Hematopoietic multipotent progenitor cell treated with erythropoietin and hydrocortisone succinate and interleukin-3 and kit ligand, for 15 days (in vitro differentiated cells): ENCODE results near the gene CCL26.
"Not testable (repeated sequence)": the region's sequence is repeated elsewhere in the genome, so short reads cannot be mapped to it uniquely, and the experiment has no call there.

ENCODE experiments used
- DNase-seq: peaks from one replicate; pipeline ENCODE4 v3.0.0-alpha.2; 2015; ENCODE audit warnings: low spot score

The CCL26 gene

DNA sequence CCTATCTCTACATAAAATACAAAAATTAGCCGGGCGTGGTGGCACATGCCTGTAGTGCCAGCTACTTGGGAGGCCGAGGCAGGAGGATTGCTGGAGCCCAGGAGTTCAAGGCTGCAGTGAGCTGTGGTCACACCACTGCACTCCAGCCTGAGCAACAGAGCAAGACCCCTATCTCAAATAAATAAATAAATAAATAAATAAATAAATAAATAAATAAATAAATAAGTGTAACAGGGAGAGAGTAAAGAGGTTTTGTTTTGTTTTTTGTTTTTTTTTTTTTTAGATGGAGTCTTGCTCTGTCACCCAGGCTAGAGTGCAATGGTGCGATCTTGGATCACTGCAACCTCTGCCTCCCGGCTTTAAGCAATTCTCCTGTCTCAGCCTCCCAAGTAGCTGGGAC is 20.6 kb upstream of the CCL26 start:
- not testable (repeated sequence) for DNase-seq

DNA sequence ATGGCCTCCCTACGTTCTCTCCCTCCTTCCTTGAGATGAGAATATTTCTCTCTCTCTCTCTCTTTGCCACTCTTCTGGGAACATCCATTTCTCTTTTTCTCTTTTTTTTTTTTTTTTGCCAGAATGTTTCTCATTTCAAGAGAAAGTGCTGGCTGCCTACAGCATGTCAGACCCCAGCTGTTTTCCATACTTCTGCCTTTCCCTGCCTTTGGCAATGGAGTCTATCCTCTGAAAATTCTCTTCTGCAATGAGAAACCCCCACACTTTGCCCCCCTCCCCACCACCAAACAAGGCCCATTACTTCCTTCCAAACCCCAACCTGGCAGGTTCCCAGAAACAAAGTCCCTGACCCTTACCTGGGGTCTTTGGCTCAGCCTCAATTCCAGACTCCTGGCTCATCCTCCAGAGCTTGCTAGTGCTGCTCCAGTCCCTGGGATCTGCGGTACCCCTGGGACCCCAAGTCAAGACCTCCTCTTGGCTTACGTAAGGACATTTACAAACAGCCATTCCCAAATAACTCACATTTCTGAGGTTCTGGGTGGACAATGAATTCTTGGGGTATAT is 17.4 kb upstream of the CCL26 start:
- DNase-seq = no peak

DNA sequence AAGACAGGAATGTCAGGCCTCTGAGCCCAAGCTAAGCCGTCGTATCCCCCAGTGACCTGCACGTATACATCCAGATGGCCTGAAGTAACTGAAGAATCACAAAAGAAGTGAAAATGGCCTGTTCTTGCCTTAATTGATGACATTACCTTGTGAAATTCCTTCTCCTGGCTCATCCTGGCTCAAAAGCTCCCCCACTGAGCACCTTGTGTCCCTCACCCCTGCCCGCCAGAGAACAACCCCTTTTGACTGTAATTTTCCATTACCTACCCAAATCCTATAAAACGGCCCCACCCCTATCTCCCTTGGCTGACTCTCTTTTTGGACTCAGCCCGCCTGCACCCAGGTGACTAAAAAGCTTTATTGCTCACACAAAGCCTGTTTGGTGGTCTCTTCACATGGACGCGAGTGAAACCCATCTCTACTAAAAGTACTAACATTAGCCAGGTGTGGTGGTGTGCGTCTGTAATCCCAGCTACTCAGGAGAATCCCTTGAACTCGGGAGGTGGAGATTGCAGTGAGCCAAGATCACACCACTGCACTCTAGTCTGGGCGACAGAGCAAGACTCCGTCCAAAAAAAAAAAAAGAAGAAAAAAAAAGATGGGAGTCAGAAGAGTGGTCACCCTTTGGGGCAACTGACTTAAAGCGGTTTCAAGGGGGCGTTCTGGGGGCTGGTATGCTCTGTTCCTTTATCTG is 16.3 kb upstream of the CCL26 start:
- not testable (repeated sequence) for DNase-seq

DNA sequence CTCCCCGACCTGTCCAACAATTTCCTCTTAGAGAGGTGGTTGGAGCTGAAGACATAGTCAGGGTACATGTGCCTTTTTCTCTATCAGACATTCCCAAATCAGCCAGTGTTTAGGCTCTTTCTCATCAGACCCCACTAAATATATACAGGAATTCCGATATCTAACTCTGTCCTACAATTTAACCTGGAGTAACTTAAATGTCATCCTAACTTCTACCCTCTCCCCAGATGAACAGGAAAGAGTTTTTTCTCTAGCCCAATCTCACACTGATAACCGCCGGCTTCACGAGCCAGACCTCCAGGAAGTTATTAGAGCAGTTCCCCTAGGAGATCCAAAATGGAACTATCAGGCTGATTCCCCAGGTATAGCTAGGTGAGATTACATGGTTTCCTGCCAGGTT is 11.0 kb upstream of the CCL26 start:
- DNase-seq = not testable (repeated sequence)

DNA sequence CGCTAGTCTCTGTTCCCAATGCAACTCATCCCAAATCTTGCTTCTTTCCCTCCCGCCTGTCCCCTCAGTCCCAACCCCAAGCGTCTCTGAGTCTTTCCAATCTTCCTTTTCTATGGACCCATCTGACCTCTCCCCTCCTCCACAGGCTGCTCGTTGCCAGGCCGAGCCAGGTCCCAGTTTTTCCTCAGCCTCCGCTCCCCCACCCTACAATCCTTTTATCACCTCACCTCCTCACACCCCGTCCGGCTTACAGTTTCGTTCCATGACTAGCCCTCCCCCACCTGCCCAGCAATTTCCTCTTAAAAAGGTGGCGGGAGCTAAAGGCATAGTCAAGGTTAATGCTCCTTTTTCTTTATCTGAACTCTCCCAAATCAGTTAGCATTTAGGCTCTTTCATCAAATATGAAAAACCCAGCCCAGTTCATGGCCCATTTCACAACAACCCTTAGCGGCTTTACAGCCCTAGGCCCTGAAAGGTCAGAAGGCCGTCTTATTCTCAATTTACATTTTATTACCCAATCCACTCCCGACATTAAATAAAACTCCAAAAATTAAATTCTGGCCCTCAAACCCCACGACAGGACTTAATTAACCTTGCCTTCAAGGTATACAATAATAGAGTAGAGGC is 8.7 kb upstream of the CCL26 start:
- DNase-seq = not testable (repeated sequence)

DNA sequence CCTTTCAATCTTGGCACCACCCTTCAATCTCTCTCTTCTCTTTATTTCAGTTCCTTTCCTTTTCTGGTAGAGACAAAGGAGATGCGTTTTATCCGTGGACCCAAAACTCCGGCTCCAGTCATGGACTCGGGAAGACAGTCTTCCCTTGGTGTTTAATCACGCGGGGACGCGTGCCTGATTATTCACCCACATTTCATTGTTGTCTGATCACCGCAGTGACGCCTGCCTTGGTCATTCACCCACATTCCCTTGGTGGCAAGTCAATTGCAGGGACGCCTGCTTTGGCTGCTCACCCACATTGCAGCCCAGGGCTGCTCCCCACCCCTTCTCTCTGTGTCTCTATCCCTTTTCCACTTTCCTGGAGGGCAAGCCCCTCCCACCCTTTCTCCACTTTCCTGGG is 7.5 kb upstream of the CCL26 start:
- DNase-seq = not testable (repeated sequence)

DNA sequence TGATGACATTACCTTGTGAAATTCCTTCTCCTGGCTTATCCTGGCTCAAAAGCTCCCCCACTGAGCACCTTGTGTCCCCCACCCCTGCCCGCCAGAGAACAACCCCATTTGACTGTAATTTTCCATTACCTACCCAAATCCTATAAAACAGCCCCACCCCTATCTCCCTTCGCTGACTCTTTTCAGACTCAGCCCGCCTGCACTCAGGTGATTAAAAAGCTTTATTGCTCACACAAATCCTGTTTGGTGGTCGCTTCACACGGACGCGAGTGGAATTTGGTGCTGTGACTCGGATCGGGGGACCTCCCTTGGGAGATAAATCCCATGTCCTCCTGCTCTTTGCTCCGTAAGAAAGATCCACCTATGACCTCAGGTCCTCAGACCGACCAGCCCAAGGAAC is 7.0 kb upstream of the CCL26 start:
- DNase-seq = not testable (repeated sequence)

DNA sequence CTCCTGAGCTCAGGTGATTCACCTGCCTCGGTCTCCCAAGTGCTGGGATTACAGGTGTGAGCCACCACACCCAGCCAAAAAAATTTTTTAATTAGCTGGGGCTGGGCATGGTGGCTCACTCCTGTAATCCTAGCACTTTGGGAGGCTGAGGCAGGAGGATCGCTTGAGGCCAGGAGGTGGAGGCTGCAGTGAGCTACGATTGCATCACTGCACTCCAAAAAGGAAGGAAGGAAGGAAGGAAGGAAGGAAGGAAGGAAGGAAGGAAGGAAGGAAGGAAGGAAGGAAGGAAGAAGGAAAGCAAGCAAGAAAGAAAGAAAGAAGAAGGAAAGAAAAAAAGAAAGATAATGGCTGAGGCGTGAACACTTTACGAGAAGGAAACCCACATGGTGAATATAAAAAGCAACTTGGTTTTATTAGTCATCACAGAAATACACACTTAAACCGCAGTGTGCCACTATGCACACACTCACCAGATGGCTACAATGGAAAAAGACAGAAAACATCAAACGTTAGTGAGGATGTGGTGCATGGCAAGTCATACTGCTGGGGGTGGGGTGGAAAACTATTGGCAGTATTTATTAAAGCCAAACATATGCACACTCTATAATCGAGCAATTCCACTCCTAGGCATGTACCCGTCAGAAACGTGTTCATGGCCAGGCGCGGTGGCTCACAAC is 4.4 kb upstream of the CCL26 start:
- no peak for DNase-seq

DNA sequence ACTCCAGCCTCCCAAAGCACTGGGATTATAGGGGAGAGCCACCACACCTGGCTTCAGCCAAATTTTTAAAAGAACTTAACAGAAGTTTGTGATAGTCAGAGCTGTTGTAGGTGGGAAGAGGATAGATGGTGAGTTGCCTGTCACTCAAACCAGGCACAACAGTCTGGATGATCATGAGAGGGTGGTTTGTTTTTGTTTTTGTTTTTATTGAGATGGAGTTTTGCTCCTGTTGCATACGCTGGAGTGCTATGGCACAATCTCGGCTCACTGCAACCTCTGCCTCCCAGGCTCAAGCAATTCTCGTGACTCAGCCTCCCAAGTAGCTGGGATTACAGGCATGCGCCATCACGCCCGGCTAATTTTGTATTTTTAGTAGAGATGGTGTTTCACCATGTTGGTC is 1.9 kb upstream of the CCL26 start:
- DNase-seq = not testable (repeated sequence)

DNA sequence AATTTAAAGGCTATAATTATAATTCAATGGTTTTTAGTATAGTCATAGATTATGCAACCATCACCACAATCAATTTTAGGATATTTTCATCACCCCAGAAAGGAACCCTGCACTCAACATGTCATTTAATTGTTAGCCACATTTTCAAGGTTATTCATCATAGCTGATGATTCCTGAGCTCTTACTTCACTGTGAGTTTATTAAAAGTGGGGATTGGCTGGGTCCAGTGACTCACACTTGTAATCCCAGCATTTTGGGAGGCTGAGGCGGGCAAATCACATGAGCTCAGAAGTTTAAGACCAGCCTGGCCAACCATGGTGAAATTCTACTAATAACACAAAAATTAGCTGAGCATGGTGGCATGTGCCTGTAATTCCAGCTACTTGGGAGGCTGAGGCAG is 787 bp downstream of the CCL26 start:
- DNase-seq = no peak

DNA sequence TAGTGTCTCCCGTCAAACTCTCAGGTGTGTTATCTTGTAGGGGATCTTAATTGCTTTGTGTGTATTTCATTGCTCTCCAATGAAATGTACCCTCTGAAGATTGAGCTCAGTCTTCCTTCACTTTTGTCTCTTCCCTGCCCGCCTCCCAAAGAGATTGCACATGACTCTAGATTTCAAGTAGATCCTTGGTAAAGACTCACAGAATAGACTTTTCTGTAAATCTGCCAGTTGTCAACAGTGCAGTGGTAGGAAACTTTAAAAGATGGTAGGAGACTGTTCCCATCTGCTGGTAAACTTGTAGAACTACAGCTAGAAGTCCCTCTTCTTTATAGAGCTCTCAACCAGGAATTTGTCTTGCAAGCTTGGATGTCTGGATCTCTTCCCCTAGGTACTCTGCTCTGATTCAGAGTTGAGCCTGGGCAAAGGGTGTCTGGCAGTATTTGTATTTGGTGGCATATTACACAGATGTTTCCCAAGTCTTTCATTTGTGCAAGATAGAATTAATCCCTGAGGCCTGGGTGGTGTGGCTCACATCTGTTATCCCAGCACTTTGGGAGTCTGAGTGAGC is 9.6 kb downstream of the CCL26 start:
- DNase-seq = peak; percentile 21

DNA sequence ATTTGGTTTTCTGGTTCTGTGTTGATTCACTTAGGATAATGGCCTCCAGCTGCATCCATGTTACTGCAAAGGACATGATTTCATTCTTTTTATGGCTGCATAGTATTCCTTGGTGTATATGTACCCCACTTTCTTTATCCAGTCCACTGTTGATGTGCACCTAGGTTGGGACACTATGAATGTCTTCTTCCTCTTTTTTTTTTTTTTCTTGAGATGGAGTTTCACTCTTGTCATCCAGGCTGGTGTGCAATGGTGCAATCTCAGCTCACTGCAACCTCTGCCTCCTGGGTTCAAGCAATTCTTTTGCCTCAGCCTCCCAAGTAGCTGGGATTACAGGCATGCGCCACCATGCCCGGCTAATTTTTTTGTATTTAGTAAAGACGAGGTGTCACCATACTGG is 10.2 kb downstream of the CCL26 start:
- DNase-seq = not testable (repeated sequence)

DNA sequence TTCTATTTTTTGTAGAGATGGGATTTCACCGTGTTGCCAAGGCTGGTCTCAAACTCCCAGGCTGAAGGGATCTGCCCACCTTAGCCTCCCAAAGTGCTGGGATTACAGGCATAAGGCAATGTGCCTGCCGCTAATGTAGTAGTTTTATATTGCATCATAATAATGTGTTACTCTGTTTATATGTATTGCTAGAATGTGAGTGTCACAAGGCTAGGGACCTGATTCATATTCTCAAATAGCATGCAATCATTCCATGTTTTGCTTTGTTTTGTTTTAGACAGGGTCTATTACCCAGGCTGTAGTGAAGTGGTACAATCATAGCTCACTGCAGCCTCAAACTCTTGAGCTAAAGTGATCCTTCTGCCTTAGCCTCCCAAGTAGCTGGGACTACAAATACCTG is 13.5 kb downstream of the CCL26 start:
- DNase-seq = no peak

DNA sequence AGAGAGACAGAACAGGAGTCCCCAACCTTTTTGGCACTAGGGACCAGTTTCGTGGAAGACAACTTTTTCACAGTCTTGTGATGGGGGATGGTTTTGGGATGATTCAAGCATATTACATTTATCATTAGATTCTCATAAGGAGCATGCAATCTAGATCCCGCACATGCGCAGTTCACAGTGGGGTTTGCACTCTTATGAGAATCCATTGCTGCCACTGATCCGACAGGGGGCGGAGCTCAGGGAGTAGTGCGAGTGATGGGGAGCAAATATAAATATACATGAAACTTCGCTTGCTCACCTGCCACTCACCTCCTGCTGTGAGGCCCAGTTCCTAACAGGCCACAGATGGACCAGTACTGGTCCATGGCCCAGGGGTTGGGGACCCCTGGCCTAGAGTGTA is 14.2 kb downstream of the CCL26 start:
- DNase-seq = no peak

DNA sequence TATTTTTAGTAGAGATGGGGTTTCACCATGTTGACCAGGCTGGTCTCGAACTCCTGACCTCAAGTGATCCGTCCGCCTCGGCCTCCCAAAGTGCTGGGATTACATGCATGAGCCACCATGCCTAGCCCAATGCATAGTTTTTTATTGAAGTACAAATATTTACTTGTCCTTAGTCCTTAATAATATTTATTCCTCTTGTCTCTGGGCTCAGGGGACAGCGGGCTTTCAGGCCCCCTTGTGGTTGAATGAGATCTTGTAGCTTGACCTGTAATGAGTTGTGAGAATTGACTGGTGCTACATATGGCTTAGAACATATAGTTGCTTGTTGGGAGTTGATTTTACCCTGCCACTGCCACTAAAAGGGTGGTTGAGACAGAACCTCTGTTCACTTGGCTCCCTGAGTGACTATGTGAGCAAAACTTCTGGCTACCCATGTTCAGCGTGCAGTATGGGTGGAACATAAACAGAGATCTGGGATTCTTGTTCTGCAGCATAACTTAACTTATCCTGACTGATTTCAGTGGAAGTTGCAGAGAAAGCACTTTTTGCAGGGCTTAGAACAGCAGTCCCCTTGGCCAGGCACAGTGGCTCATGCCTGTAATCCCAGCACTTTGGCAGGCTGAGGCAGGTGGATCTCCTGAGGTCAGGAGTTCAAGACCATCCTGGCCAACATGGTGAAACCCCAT is 14.9 kb downstream of the CCL26 start:
- DNase-seq = no peak

DNA sequence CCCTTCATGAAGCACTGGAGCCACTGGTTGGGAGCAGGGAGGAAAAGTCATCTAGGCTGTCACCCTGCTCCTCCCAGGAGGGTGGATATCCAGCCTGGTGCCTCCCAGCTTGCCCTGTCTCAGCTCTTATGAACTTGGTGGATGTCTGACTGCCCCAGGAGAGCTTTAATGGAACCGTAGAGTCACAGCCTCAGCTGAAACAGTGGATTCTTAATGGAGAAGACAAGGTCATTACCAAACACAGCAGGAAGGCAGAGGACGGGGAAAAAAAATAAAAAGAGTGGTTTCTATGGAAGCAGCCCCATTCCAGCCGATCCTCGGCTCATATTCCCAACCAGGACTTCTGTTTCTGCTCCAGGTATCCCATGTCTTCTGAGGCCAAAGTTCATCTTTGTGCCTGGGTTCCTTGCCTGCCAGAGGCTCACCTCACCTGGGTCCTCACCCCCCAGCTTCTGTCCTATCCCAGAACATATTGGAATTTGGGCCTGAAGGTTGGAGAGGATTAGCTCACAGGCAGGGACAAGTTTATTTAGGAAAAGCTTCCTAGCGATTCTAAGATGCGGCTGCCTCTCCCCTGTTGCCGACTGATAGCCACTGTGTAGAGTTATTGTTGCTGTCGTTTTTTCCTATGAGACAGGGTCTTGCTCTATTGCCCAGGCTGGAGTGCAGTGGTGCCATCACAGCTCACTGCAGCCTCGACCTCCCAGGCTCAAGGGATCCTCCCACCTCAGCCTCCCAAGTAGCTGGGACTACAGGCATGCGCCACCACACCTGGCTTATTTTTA is 15.6 kb downstream of the CCL26 start:
- no peak for DNase-seq

DNA sequence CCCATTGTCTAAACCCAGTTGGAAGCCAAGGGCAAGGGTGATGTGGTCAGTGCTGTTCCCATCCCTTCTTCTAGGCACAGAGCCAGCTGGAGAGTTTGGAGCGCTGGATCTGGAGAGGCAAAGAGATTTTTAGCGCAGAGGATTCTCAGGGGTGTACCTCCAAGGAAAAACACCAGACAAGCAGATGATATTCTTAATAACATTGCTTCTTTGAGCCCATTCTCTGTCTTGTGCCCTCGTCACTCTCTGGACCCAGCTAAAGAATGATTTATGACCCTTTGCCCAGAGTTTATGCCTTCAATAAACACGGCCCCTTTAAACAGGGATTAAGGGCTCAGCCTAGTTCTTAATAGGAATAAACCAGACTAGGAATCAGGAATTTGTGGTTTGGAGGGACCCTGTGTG is 28.6 kb downstream of the CCL26 start:
- no peak for DNase-seq

DNA sequence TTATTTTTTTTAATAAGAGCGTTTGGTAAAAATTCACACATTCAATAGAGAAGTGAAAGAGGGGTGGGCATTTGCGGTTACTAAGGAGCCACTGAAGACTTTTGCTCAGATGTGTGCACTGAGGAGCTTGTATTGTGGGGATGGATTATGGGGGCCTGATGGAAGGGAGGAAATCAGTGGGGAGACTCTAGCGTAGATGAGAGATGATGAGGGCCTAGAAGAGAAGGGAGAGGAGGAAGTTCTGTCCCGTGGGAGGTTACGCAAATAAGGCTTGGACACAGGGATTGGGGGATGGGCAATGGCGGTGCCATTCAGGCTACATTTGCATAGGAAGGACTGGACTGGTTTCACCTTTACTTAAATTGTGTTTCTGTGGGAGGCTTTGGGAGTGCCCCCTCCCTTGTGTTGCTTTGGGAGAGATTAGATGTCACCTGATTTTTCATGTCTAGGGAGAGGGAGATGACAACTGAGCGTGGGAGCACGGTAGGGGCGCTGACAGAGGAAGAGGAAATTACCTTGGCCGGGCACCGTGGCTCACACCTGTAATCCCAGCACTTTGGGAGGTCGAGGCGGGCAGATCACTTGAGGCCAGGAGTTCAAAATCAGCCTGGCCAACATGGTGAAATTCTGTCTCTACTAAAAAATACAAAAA is 31.0 kb downstream of the CCL26 start:
- DNase-seq = no peak

DNA sequence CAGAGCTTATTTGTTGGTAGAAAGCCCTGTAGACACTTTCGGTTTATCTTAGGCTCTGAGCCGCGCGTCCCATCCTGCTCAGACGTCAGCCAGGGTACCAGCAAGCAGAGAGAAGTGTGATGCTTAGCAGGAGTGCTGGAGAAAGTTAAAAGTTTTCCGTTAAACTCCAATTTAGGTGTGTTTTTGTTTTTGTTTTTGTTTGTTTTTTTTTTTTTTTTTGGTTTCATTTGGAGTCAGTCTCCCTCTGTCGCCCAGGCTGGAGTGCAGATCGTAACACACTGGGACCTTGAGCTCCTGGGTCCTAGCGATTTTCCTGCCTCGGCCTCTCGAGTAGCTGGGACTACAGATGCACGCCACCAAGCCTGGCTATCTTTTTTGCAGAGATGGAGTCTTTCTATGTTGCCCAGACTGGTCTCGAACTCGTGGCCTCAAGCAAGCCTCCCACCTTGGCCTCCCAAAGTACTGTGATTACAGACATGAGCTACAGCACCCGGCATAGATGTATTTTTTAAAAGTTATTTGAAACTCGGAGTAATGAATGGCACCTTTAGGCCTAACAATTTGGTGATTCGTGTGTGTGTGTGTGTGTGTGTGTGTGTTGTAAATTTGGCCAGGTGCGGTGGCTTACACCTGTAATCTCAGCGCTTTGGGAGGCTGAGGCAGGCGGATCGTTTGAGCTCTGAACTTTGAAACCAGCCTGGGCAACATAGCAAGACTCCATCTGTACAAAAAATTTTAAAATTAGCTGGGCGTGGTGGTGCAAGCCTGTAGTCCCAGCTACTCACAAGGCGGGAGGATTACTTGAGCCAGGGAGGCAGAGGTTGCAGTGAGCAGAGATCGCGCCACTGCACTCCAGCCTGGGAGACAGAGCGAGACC is 32.0 kb downstream of the CCL26 start:
- DNase-seq = no peak
